ENCODE measurements around the gene ADAMTS7.
A peak's percentile ranks its signal among the peaks of the same experiment; 100 is the strongest.
"Not testable (repeated sequence)": the region's sequence is repeated elsewhere in the genome, so short reads cannot be mapped to it uniquely, and the experiment has no call there.

The ADAMTS7 gene

DNA sequence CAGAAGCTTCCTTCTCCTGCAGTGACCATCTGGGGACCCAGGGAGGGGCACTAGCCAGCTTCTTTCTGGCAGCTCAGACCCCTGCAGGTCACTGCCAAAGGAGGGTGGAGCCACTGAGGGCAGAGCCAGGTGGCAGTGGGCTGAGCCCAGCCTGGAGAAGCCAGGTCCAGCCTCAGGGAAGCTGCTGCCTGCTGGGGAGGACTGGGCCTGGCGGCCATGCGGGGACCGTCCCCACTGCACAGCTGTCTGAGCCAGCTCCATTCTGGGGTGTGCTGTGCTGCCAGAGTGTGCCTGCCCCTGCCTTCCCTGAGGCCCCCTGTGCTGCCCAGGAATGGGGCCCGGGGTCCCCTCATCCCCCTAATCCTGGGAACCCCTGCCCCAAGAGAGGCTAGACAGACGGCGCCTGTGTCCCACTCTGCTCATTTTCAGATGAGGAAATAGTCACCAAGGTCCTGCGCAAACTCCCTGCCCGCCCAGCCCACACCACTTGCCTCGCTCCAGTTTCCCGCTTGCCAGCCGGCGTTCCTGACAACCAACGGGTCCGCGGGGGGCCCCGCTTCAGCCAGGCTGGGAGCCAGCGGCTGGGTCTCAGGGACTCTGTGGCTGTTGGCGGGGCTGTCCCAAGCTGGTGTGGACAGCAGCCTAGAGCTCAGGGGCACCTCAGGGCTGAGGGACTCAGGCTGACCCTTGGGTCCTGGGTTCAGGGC is 46.0 kb downstream of the ADAMTS7 start:
- DNase-seq (ENCODE audit: low read depth in 1 of 2, low spot score in 1 of 2) = not testable (repeated sequence)

DNA sequence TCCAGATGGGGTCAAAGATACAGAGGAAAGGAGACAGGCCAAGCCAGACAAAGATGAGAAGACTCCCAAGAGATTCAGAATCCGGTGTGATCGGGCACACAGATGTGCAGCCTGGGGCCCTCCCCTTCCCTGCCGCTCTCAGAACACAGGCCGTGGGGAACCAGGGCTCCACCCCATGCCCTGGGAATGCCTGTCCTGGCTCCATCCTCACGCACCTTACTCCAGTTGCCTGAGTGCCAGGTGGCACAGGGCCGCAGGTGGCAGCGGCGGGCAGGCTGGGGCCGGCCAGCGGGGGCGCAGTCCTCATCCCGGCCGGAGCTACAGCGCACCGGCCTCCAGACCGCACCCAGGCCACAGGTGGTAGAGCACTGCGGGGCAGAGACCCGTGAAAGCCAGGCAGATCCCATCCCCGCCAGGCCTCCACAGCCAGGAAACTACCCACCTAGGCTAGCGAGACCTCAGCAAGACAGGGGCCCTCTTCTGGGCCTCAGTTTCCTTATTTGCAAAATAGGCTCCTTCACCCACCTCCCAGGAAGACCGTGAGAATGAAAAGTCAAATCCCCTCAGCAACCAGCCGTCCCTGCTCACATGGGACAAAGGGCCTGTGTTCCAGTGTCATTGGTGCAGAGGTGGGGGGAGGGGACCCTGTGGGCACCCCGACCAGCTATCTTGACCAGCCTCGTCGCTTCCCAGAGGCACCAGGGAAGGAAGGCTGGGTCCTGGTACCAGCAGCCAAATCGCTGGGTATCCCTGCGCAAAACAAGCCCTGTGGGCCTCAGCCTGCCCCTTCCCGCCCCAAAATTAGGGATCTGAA is 46.7 kb downstream of the ADAMTS7 start:
- DNase-seq (ENCODE audit: low read depth in 1 of 2, low spot score in 1 of 2) = not testable (repeated sequence)

DNA sequence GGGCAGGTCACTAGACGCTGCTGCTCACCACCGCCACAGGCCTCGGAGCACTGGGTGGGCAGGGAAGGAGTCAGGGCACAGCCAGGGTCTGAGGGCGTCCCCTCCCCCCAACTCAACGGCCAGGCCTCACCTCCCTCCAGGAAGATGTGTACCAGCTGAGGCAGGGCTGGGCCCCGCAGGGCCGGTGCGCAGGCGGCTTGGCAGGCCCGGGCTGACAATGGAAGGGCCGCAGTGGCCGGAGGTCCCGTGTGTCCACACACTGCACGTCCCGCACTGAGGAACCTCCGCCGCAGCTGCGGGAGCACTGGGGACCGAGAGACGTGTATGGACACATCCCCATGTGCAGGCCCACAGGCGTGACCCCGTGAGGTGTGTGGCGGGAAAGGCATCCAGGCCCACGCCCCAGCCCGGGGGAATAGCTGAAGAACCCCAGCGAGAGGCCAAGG is 47.4 kb downstream of the ADAMTS7 start:
- DNase-seq (ENCODE audit: low read depth in 1 of 2, low spot score in 1 of 2) = no peak

DNA sequence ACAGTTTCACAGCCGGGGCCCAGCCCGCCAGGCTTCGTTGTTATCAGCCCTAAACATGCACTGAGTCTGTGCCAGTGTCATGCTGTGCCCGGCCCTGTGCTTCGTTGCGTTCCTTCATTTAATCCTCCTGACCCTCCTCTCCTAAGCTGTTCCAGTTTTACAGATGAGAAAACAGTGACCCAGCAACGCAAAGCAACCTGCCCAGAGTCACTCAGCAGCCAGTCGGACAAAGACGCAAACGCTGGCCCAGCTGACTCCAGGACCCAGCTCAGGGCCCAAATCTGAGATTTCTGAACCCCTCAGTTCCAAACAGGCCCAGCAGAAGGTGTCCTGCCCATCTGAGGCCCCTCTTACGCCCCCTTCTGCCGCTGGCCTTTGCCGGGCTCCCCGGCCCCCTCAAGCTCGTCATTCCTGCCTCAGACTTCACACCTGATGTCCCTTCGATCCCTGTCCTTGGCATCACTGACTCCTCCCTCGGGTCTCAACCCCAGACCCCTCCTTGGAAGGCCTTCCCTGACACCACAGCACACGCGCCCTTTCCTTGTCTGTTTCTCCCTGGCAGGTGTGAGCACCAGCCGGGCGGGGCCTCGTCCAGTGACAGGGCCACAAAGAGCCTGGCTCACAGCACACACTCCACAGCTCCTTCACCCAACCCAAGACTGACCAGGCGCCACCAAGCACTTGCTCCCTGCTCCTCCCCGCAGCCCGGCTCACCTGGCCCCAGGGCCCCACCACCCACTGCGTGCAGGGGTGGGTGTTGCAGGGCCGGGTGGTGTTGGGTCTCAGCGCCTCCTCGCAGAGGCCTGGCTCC is 48.1 kb downstream of the ADAMTS7 start:
- DNase-seq (ENCODE audit: low read depth in 1 of 2, low spot score in 1 of 2) = no peak

DNA sequence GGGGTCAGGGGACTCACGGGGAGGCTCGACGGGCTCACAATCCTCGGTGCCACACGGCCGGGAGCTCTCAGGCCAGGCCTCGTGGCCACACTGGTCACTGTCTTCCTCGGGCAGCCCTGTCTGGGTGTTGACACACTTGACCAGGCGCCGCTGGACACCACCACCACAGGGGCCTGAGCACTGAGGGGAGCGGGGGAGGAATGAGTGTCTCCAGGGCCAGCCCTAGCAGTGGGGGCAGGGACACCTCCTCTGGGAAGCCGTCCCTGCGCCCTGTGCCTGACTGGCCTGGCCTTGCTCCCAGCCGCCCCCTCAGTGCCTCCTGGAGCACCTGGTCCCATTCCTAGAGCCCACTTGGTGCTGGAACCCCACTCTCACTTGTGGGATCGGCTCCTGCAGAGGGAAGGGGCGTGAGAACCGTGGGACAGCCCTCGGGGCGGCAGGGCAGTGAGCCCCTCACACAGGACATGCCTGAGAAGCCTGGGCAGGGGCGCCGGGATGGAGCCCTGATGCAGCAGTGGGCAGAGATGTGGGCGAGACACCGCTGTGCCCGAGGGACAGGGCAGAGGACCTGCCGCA is 48.8 kb downstream of the ADAMTS7 start:
- not testable (repeated sequence) for DNase-seq (ENCODE audit: low read depth in 1 of 2, low spot score in 1 of 2)

DNA sequence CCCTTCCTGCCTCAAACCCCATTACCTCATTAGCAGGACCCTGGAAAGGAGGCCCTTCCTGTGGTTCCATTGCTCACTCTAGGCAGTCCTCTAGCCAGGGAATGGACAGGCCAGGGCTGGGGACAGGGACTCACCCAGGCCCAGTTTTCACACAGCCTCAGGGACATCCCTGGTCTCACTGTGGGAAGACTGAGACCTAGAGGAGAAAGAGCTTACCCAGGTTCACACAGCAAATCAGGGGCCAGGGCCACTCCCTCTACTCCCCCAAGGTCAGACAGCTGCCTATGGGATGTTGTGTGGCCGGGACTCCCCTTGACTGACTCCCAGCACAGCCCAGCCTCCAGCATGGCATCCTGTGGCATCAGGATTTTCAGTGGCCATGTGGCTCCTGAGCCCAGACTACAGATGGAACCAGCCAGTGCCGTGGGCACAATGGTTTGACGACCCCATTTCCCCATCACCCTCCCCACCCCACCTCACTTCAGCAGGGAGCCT is 49.3 kb downstream of the ADAMTS7 start:
- no peak for DNase-seq (ENCODE audit: low read depth in 1 of 2, low spot score in 1 of 2)

DNA sequence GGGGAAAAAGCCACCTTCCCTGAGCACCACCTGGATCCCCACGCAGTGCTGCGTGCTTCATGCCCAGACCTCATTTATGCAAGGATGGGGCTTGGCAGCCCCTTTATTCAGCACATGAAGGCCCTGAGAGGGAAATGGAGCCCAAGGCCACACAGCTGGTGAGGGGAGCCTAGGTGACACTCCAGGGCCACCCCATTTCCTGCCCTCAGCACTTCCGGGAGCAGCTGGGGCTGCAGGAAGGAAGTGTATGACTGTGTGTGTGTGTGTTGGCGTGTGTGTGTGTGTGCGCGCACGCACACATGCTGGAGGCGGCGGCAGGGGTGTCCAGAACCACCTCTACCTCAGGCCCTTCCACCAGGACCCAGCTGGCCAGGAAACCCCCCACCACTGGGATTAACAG is 49.8 kb downstream of the ADAMTS7 start:
- peak; percentile 40 to 70 for DNase-seq (ENCODE audit: low read depth in 1 of 2, low spot score in 1 of 2)

DNA sequence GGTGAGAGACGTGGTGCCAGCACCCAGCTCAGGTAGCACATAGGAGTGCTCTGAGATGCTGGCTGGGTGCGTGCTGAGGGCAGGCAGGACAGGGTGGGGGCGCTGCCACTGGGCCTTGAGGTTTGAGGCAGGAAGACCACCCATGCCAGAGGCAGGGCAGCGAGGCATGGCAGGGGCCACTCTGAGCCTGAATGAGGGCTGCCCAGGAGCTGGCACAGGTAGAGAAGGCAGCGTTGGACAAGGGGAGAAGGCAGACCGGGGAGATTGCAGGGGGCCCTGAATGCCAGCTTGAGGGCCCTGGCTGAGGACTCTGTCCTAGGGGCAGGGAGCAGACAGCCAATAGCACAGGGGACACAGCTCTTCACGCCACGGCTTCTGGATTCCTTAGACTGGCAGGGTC is 50.2 kb downstream of the ADAMTS7 start:
- DNase-seq (ENCODE audit: low read depth in 1 of 2, low spot score in 1 of 2) = no peak

DNA sequence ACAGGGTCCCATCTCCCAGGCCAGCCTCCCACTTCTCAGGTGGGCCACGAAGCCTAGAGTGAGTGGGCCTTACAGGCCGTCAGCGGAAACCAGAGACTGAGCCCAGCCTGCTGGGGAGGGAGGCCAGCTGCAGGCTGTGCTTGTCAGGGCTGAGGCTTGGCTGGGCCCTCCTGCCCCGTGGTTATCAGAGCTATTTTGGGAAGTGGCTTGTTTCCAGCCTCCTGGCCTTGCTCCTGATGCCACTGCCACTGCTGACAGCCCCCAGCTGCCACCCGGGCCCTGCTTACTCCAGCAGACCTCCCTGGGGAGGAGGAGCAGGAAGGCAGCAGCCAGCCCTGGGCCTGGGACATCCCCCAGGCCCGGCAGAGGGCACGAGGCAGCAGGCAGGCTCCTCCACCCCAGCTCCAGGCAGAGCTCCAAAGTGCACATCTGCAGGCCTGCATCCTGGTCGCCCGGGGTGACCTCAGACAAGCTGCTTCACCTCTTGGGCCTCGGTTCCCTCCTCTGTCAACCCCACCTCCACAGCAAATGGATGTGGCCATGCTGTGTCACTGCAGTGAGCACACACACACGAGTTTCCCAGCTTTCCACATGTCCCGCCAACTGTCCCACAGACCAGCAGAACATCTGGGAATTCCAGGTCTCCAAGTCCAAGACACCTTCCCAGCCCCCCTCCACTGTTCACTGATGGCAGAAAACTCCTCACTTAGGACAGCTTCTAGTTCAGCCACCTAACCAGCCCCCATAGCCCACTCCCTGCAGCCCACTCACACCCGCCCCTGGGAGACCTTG is 51.0 kb downstream of the ADAMTS7 start:
- DNase-seq (ENCODE audit: low read depth in 1 of 2, low spot score in 1 of 2) = not testable (repeated sequence)

DNA sequence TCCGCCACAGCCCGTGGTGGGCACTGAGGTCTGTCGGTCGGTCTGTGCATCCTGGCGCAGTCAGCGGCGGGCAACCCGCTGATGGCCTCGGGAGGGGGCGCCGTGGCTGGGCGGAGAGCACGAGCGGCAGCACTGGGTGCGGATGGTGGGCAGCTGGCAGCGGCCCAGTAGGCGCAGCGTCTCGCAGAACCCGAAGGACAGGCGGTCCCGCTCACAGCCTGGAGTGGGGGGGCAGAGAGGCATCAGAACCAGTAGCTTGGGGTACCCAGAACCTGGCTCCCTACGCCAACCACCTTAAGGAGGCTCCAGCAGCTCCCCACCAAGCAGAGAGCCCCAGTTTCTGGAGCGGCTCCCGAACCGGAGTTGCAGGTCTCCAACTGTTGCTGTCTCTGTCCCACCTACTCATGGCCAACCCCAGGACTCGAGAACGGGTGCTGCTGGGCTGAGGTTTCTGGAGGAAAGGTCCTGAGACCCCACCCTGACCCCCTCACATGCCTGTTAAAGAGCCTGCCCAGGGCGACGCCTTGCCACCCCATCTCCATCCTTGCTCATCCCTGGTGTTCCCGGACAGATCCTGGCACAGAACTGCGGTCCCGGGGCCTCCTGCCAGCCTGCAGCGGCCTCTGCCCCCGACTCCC is 51.8 kb downstream of the ADAMTS7 start:
- DNase-seq (ENCODE audit: low read depth in 1 of 2, low spot score in 1 of 2) = not testable (repeated sequence)

DNA sequence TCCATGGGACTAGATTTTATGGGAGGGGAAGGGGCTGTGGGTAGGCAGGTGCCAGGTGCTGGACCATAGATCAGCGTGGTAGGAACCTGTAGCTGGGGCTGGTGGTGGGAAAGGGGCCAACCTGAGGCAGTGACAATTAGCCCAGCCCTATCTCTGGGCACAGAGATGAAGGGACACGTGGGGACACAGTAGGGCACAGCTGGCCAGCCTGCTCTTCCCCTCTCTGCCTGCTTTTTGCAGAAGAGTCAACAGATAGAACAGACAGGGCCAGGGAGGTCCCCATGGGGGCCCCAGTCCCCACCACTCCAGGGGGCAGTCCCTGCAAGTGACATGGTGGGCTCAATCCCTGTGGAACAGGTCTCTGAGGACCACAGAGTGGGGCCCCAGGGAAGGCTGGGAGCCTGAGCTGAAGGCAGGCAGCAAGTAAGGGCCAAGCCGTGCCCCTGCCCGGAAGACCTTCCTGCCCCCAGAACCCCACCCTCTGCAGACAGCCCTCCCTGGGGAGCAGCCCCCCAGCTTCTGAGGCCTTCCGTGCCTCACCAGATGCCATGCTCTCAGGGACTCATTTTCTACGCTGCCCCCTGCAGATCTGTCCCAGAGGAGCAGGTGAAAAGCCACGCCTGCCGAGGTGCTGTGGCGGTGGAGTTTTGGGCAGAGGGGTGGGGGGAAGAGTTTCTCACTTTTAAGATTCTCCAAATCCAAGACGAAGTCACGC is 52.6 kb downstream of the ADAMTS7 start:
- not testable (repeated sequence) for DNase-seq (ENCODE audit: low read depth in 1 of 2, low spot score in 1 of 2)

DNA sequence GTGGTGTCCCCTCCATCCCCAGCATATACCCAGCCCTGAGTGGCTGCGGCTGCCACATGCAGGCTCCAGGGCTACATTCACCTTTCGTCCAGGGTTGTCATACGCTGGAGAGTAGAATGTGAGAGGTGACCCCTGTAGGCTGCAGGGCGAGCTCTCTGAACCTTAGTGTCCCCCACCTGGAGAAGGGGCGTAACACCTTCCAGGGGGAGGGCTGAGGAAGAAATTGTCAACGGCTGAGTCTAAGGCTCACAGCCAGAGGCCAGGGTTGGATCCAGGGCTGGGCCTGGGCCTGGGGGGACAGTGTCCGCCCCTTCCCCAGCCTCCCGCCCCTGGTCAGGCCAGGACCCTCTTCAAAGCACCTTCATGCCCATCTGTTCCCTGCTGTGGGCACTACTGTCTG is 53.2 kb downstream of the ADAMTS7 start:
- DNase-seq (ENCODE audit: low read depth in 1 of 2, low spot score in 1 of 2) = not testable (repeated sequence)

DNA sequence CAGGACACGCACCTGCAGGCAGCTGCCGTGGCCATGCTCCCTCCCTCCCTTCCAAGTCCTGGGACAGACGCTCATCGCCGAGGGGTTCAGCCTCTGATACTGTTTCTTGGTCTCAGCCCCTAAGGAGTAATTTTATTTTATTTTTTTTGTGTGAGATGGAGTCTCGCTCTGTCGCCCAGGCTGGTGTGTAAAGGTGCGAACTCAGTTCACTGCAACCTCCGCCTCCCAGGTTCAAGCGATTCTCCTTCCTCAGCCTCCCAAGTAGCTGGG is 53.7 kb downstream of the ADAMTS7 start:
- DNase-seq (ENCODE audit: low read depth in 1 of 2, low spot score in 1 of 2) = no peak

DNA sequence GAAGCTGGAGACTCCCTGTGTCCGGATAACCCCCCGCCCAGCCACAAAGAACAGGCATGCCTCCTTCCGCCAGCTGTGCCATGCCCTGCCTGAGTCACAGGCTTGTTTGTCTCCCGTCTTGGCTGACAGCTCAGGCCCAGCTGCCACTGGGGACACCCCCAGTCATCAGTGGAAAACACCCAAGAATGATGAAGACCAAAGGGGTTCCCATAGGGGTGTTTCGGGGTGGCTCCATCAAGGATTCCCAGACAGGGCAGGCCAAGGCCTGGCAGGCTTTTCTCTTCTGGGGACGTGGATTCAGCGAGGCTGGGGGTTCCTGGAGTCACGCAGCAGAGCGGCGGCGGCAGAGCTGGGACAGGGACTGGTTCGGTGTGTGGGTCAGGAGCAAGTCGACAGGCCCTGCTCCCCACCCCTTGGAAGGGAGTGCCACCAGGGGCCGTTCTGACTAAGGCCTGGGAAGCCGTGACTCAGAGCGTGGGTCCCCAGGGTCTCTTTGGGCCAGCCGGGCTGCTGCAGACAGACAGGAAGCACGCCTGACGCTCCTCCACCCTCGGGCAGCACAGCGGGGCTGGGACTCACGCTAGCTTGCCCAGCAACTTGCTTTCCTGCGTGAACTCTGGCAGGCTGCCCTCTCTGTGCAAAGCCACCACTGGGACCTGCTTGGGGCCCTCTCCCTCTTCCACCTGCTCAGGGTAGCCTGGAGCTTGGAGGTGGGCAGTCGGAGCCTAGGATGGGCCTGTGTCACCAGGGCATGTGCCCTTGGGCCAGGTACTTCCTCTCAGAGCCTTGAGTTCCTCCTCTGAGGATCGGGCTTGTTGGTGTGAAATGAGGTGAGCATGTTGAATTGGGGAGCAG is 54.3 kb downstream of the ADAMTS7 start:
- peak; percentile 12 to 27 for DNase-seq (ENCODE audit: low read depth in 1 of 2, low spot score in 1 of 2)

DNA sequence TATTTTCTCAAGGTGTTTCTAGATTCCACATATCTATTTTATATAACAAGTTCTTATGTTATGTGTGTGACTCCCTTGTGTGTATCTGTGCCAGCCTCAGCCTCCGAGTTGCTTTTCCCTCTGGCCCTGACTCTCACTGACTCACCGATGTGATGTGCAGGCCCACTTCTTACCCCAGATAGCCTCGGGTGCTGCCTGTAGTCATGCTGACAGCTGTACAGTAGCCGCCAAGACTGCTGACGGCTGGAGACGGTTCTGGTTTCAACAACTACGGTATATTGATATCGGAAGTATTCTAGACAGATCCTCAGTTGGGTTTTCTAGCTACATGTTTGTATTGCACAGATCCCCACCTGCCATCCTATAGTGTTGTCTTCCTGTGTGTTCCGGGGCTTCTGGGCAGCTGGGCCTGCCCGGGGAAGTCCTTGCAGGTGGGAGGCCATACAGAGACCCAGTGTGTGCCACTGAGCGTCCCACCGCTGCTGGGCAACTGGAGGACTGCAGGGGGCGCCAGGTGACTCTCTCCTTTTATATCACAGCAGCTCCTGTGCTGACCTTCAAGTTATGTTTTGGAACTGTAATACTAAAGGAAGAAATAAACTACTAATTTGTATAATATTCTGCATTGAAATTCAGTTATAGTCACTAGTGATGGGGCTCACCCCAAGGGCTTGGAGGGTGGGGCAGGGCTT is 55.2 kb downstream of the ADAMTS7 start:
- not testable (repeated sequence) for DNase-seq (ENCODE audit: low read depth in 1 of 2, low spot score in 1 of 2)

DNA sequence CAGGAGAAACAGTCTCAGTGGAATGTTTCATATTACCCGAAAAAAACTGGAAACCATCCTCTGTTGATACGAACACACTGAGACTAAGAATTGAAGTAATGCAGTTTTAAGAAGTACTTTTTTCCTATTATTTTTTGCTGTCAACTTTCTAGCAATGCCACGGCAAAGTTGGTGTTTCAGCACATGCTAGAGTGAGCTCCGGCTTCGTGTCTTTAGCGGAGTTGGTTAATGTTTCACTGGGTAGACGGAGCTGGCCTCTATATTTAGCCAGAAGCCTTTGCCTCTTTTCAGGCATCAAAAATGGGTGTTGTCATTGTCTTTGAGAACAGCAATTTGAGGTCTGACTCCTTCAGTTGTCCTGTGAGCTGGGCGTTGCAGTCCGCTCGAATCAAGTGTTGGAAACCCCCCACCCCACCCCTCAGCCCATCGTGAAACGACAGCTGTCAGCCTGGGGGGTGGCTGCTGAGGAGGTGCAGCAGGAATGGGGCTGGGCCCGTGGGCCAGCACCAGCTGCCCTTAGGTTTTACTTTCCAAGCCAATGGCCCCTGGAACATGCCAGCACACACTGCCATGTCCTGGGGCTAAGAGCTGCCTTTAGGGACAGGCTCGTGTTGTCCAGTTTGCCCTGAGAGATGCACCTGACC is 56.5 kb downstream of the ADAMTS7 start:
- not testable (repeated sequence) for DNase-seq (ENCODE audit: low read depth in 1 of 2, low spot score in 1 of 2)
